Loucy (cell line): ENCODE results near the gene MAP1A.

Source experiments
- EZH2phosphoT487 ChIP-seq: fragments of 200-600 bp; IDR thresholded peaks from 2 replicates; pipeline ENCODE4 v1.6.1; 2018; ENCODE audit warnings: antibody characterized with exemption, mild to moderate bottlenecking, moderate library complexity, borderline replicate concordance
- TF ChIP-seq, protein P1 (sequence below): fragments of 200-600 bp; sonication (generic); conservative IDR thresholded peaks from 2 replicates; pipeline ENCODE4 v1.5.1; 2014; ENCODE audit warnings: mild to moderate bottlenecking, antibody characterized with exemption, low read length

DNA sequence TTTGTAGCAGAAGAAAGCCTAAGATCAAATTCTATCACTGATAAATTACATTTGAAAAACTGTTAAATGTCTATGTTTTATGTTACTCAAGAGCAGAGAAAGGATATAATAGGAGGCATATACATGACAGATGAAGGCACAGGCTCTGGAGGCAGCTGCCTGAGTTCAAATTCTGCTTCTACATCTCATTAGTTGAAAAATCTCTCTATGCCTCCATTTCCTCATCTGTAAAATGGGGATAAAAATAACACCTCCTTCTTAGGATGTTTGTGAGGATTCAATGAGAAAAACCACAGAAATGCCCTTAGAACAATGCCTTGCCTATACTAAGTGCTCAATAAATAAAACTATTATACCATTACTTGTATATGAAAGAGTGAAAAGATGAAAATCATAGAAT is 45.4 kb upstream of the MAP1A start:
- TF ChIP-seq, protein P1, sequence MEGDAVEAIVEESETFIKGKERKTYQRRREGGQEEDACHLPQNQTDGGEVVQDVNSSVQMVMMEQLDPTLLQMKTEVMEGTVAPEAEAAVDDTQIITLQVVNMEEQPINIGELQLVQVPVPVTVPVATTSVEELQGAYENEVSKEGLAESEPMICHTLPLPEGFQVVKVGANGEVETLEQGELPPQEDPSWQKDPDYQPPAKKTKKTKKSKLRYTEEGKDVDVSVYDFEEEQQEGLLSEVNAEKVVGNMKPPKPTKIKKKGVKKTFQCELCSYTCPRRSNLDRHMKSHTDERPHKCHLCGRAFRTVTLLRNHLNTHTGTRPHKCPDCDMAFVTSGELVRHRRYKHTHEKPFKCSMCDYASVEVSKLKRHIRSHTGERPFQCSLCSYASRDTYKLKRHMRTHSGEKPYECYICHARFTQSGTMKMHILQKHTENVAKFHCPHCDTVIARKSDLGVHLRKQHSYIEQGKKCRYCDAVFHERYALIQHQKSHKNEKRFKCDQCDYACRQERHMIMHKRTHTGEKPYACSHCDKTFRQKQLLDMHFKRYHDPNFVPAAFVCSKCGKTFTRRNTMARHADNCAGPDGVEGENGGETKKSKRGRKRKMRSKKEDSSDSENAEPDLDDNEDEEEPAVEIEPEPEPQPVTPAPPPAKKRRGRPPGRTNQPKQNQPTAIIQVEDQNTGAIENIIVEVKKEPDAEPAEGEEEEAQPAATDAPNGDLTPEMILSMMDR: no peak
- no peak for TF ChIP-seq EZH2phosphoT487
